HCT116 (cell line): ENCODE data around the gene SYTL2. TPM values are rescaled to one million over a fixed set of nuclear protein-coding genes. Genes with fewer than 3 reads are reported as not detected.

Experiments
- ATAC-seq: fragments of 200-7000 bp; cut with Tn5 transposase; 2 replicates; pipeline ENCODE4 v1.9.1; 2020; ENCODE audit warnings: mild to moderate bottlenecking, moderate library complexity
- BruUV-seq: library from RNA; stranded (reverse); fragments of 400-500 nt; replicated peaks from 2 replicates; lab custom pipeline; 2021; lab: Mats Ljungman, UMichigan
- CTCF ChIA-PET: fragments of 300-600 bp; sonication (Branson Sonifier 250); formaldehyde crosslinking; loops from one replicate; lab custom pipeline; 2021; ENCODE audit warnings: antibody characterized with exemption; lab: Charles Lee
- POLR2A ChIA-PET: fragments of 300-600, 350-600 bp; sonication (Branson Sonifier 250); formaldehyde crosslinking; loops from one replicate; lab custom pipeline; 2021; ENCODE audit warnings: antibody characterized with exemption; lab: Charles Lee
- RAD21 ChIA-PET, 2 experiments: fragments of 300-600 bp; sonication (Branson Sonifier 250); formaldehyde crosslinking; loops; one replicate each; lab custom pipeline; 2023; ENCODE audit warnings: low total read pairs in 2 of 2; ENCODE audit not compliant: uncharacterized antibody in 2 of 2, unreplicated experiment in 2 of 2, low non-redundant PET in 1 of 2; lab: Charles Lee
- DNase-seq: peaks from one replicate; pipeline ENCODE4 v3.0.0-alpha.2; 2010; ENCODE audit warnings: low read depth, low spot score
- H2AFZ ChIP-seq: fragments of 200-600 bp; shearing (Covaris generic), sonication (generic); 2 replicates; pipeline ENCODE4 v1.6.1; 2017; ENCODE audit warnings: low read depth, mixed run types, mixed read lengths, antibody characterized with exemption, low read length; ENCODE audit not compliant: poor library complexity, severe bottlenecking
- H3K27ac ChIP-seq: 2 replicates; pipeline ENCODE4 v1.5.1; 2012; ENCODE audit warnings: low read depth, low read length
- H3K27me3 ChIP-seq: fragments of 200-600 bp; sonication (generic); 2 replicates; pipeline ENCODE4 v1.6.1; 2016; ENCODE audit warnings: mixed run types, low read length, mixed read lengths; ENCODE audit not compliant: insufficient read depth
- H3K36me3 ChIP-seq, 2 experiments: fragments of 200-500 bp in 1 of 2; fragments of 200-600 bp in 1 of 2; sonication (Bioruptor generic) in 1 of 2; sonication (generic) in 1 of 2; 2 replicates each; pipeline versions ENCODE4 v1.5.1 to v1.6.1; 2014 to 2016; ENCODE audit warnings: low read length in 2 of 2, inconsistent platforms in 1 of 2, mixed read lengths in 1 of 2, mixed run types in 1 of 2; ENCODE audit not compliant: insufficient read depth in 2 of 2, control insufficient read depth in 1 of 2
- H3K4me1 ChIP-seq, 2 experiments: fragments of 200-600 bp in 1 of 2; sonication (generic) in 1 of 2; 2 replicates each; pipeline versions ENCODE4 v1.5.1 to v1.6.1; 2012 to 2017; ENCODE audit warnings: low read length in 2 of 2, inconsistent platforms in 1 of 2, mild to moderate bottlenecking in 1 of 2, mixed read lengths in 1 of 2, mixed run types in 1 of 2, moderate library complexity in 1 of 2; ENCODE audit not compliant: insufficient read depth in 2 of 2, control insufficient read depth in 1 of 2
- H3K4me2 ChIP-seq: fragments of 200-600 bp; sonication (generic); 2 replicates; pipeline ENCODE4 v1.6.1; 2017; ENCODE audit warnings: mixed run types, low read length, mixed read lengths
- H3K4me3 ChIP-seq, 2 experiments: fragments of 200-600 bp in 1 of 2; sonication (generic) in 1 of 2; replicated peaks in 1 of 2; 2 replicates each; pipeline ENCODE4 v1.5.1; 2011 to 2016; ENCODE audit warnings: low read length in 2 of 2, control low read depth in 1 of 2, low read depth in 1 of 2, mild to moderate bottlenecking in 1 of 2, mixed read lengths in 1 of 2, mixed run types in 1 of 2
- H3K79me2 ChIP-seq: fragments of 200-600 bp; sonication (generic); 2 replicates; pipeline ENCODE4 v1.6.1; 2017; ENCODE audit warnings: mild to moderate bottlenecking, mixed run types, low read length, moderate library complexity, mixed read lengths; ENCODE audit not compliant: insufficient read depth
- H3K9ac ChIP-seq: fragments of 200-600 bp; sonication (generic); 2 replicates; pipeline ENCODE4 v1.6.1; 2016; ENCODE audit warnings: low read length, mixed read lengths
- H3K9me2 ChIP-seq: fragments of 200-600 bp; sonication (generic), shearing (Covaris generic); 2 replicates; pipeline ENCODE4 v1.6.1; 2017; ENCODE audit warnings: mixed run types, mild to moderate bottlenecking, moderate library complexity; ENCODE audit not compliant: insufficient read depth
- H3K9me3 ChIP-seq, 2 experiments: fragments of 200-500 bp in 1 of 2; fragments of 200-600 bp in 1 of 2; sonication (Bioruptor generic) in 1 of 2; sonication (generic) in 1 of 2; 2 replicates each; pipeline ENCODE4 v1.6.1; 2014 to 2017; ENCODE audit warnings: low read length in 2 of 2, mixed read lengths in 2 of 2, inconsistent platforms in 1 of 2, low read depth in 1 of 2, mild to moderate bottlenecking in 1 of 2, mixed run types in 1 of 2, moderate library complexity in 1 of 2; ENCODE audit not compliant: control insufficient read depth in 1 of 2, insufficient read depth in 1 of 2
- H4K20me1 ChIP-seq: fragments of 200-600 bp; sonication (generic), shearing (Covaris generic); 2 replicates; pipeline ENCODE4 v1.6.1; 2017; ENCODE audit warnings: mixed run types, mild to moderate bottlenecking, moderate library complexity; ENCODE audit not compliant: insufficient read depth
- CBX3 ChIP-seq: IDR thresholded peaks from 2 replicates; pipeline ENCODE4 v1.6.1; 2012; ENCODE audit warnings: low read depth
- CEBPB ChIP-seq: IDR thresholded peaks from 2 replicates; pipeline ENCODE4 v1.6.1; 2012; ENCODE audit warnings: low read depth
- CTCF ChIP-seq, 3 experiments: fragments of 200-600 bp in 1 of 3; sonication (generic) in 1 of 3; IDR thresholded peaks in 2 of 3; conservative IDR thresholded peaks in 1 of 3; 2 replicates each; pipeline ENCODE4 v1.5.1; 2012 to 2017; ENCODE audit warnings: low read depth in 2 of 3, low read length in 2 of 3, antibody characterized with exemption in 1 of 3, borderline replicate concordance in 1 of 3, control low read depth in 1 of 3, mild to moderate bottlenecking in 1 of 3, mixed read lengths in 1 of 3, mixed run types in 1 of 3, moderate library complexity in 1 of 3; ENCODE audit not compliant: insufficient read depth in 1 of 3
- EGR1 ChIP-seq: IDR thresholded peaks from 2 replicates; pipeline ENCODE4 v1.6.1; 2012; ENCODE audit warnings: low read depth
- EZH2 ChIP-seq: fragments of 200-600 bp; sonication (generic); IDR thresholded peaks from 2 replicates; pipeline ENCODE4 v1.6.1; 2017; ENCODE audit warnings: antibody characterized with exemption, mixed run types
- EZH2phosphoT487 ChIP-seq: fragments of 200-600 bp; IDR thresholded peaks from 2 replicates; pipeline ENCODE4 v1.6.1; 2018; ENCODE audit warnings: antibody characterized with exemption, borderline replicate concordance
- JUND ChIP-seq: IDR thresholded peaks from 2 replicates; pipeline ENCODE4 v1.6.1; 2012
- POLR2A ChIP-seq: IDR thresholded peaks from 2 replicates; pipeline ENCODE4 v1.7.0; 2011; ENCODE audit warnings: borderline replicate concordance; ENCODE audit not compliant: insufficient read depth, insufficient read length; ENCODE audit errors: extremely low read depth
- RAD21 ChIP-seq: IDR thresholded peaks from 2 replicates; pipeline ENCODE4 v1.6.1; 2012; ENCODE audit warnings: low read depth, mild to moderate bottlenecking
- REST ChIP-seq: IDR thresholded peaks from 2 replicates; pipeline ENCODE4 v1.6.1; 2012; ENCODE audit warnings: low read depth
- SIN3A ChIP-seq: IDR thresholded peaks from 2 replicates; pipeline ENCODE4 v1.6.1; 2012; ENCODE audit warnings: low read depth
- SP1 ChIP-seq: IDR thresholded peaks from 2 replicates; pipeline ENCODE4 v1.6.1; 2012; ENCODE audit warnings: low read depth
- SRF ChIP-seq: IDR thresholded peaks from 2 replicates; pipeline ENCODE4 v1.6.1; 2012; ENCODE audit warnings: low read depth
- TCF7L2 ChIP-seq: IDR thresholded peaks from 2 replicates; pipeline ENCODE4 v1.7.0; 2011; ENCODE audit warnings: borderline replicate concordance, inconsistent platforms; ENCODE audit not compliant: insufficient read depth, insufficient read length; ENCODE audit errors: extremely low read depth
- YY1 ChIP-seq: IDR thresholded peaks from 2 replicates; pipeline ENCODE4 v1.6.1; 2011; ENCODE audit warnings: low read length, low read depth, moderate library complexity, mild to moderate bottlenecking; ENCODE audit not compliant: insufficient replicate concordance; ENCODE audit errors: extremely low read depth
- ZFX ChIP-seq: fragments of 450-650 bp; IDR thresholded peaks from 2 replicates; pipeline ENCODE4 v1.6.1; 2017
- ZNF274 ChIP-seq: fragments of 200-500 bp; sonication (Bioruptor generic); IDR thresholded peaks from 2 replicates; pipeline ENCODE4 v1.6.1; 2014; ENCODE audit warnings: mild to moderate bottlenecking, low read depth, low read length, inconsistent platforms
- intact Hi-C: fragments of 100-400 bp; cut with micrococcal nuclease; formaldehyde crosslinking; loops from 2 replicates; pipeline ENCODE4 v1.10.0; 2022
- total RNA-seq: library from RNA; stranded (reverse); gene quantifications from one replicate; pipeline ENCODE4 v1.2.1, GENCODE V29; 2021; ENCODE audit not compliant: unreplicated experiment

SYTL2 gene
- total RNA-seq, 1 experiment from 2014 or later = 12.6 TPM

- BruUV-seq = no TSS peak
Observed at GRCh38 chr11:85758026-85758425, 52.9 kb downstream of the SYTL2 start.

More at GRCh38 chr11:85758026-85758425, 52.9 kb downstream of the SYTL2 start:
- no peaks in the 10 kb centered on the region for H3K27me3 ChIP-seq
- no peak for DNase-seq
- no peaks in the 10 kb centered on the region for H3K36me3 ChIP-seq
- POLR2A ChIA-PET = no interaction called here
- H3K9me2 ChIP-seq = no peaks in the 10 kb centered on the region
- TF ChIP-seq EGR1 = no peak
- no peak for TF ChIP-seq TCF7L2
- no peak for TF ChIP-seq RAD21
- no peak for TF ChIP-seq CBX3
- no peak for TF ChIP-seq CEBPB
- no peak for TF ChIP-seq SP1
- no peak for TF ChIP-seq POLR2A
- TF ChIP-seq JUND = no peak
- no peak for TF ChIP-seq ZFX
- TF ChIP-seq REST = no peak
- no peak for TF ChIP-seq CTCF (IDR thresholded peaks at IDR 0.05 in 2 of 3, conservative IDR thresholded peaks at IDR 0.05 in 1 of 3; ENCODE audit: borderline replicate concordance in 1 of 3, insufficient read depth in 1 of 3, low read depth in 2 of 3, low read length in 2 of 3)
- no peak for TF ChIP-seq EZH2
- TF ChIP-seq SIN3A = no peak
- TF ChIP-seq EZH2phosphoT487 = no peak
- TF ChIP-seq ZNF274 = no peak
- TF ChIP-seq SRF = no peak
- TF ChIP-seq YY1 = no peak
- intact Hi-C loops = no loop called here
- H3K79me2 ChIP-seq = no peaks in the 10 kb centered on the region
- no peak overlapping the region for H3K4me3 ChIP-seq
- CTCF ChIA-PET = no interaction called here
- H3K4me1 ChIP-seq = peaks cover 11 to 41% of the 10 kb centered on the region in 2 experiments
- RAD21 ChIA-PET = no interaction called here
- H3K27ac ChIP-seq = no peak overlapping the region
- ATAC-seq = no peak
- no peak overlapping the region for H3K9ac ChIP-seq
- H4K20me1 ChIP-seq = no peaks in the 10 kb centered on the region
- no peaks in the 10 kb centered on the region for H3K9me3 ChIP-seq
- H3K4me2 ChIP-seq = no peak overlapping the region
- no peak overlapping the region for H2AFZ ChIP-seq
